Neural cell (in vitro differentiated cells): Measurements from ENCODE around the gene GNL3. TPM values are rescaled to one million over a fixed set of nuclear protein-coding genes. Genes with fewer than 3 reads are reported as not detected.

Experiments used
- H2AFZ ChIP-seq: fragments of 200-600, 300-800 bp; sonication (generic), shearing (Covaris generic); 2 replicates; pipeline ENCODE4 v1.6.0; 2014; ENCODE audit warnings: low read depth, mild to moderate bottlenecking, antibody characterized with exemption, low read length, moderate library complexity
- H3F3A ChIP-seq: fragments of 200-600 bp; shearing (Covaris generic); 2 replicates; pipeline ENCODE4 v1.6.1; 2016; ENCODE audit warnings: mild to moderate bottlenecking, moderate library complexity, mixed read lengths, antibody characterized with exemption, low read length; ENCODE audit not compliant: insufficient read depth, poor library complexity, severe bottlenecking
- H3K27ac ChIP-seq: fragments of 200-600, 300-800 bp; sonication (generic), shearing (Covaris generic); 2 replicates; pipeline ENCODE4 v1.5.1; 2014; ENCODE audit warnings: mild to moderate bottlenecking, low read length, moderate library complexity
- H3K27me3 ChIP-seq: fragments of 300-800, 200-600 bp; sonication (generic), shearing (Covaris generic); 2 replicates; pipeline ENCODE4 v1.6.0; 2014; ENCODE audit warnings: mild to moderate bottlenecking, low read depth, low read length, moderate library complexity; ENCODE audit not compliant: insufficient read depth
- H3K36me3 ChIP-seq: fragments of 300-800, 200-600 bp; sonication (generic), shearing (Covaris generic); 2 replicates; pipeline ENCODE4 v1.5.1; 2014; ENCODE audit warnings: mild to moderate bottlenecking, antibody characterized with exemption, low read length, moderate library complexity; ENCODE audit not compliant: insufficient read depth
- H3K4me2 ChIP-seq: fragments of 300-800, 200-600 bp; sonication (generic), shearing (Covaris generic); 2 replicates; pipeline ENCODE4 v1.6.0; 2014; ENCODE audit warnings: mild to moderate bottlenecking, low read length
- H3K4me3 ChIP-seq: fragments of 300-800, 200-600 bp; sonication (generic), shearing (Covaris generic); 2 replicates; pipeline ENCODE4 v1.5.1; 2014; ENCODE audit warnings: mild to moderate bottlenecking, low read length, moderate library complexity
- H3K79me2 ChIP-seq: fragments of 200-600 bp; shearing (Covaris generic); replicated peaks from 2 replicates; pipeline ENCODE4 v1.6.0; 2014; ENCODE audit warnings: mild to moderate bottlenecking, low read length, moderate library complexity; ENCODE audit not compliant: insufficient read depth
- H3K9ac ChIP-seq: fragments of 300-800, 200-600 bp; sonication (generic), shearing (Covaris generic); 2 replicates; pipeline ENCODE4 v1.6.1; 2016; ENCODE audit warnings: mild to moderate bottlenecking, low read length, mixed read lengths
- H3K9me2 ChIP-seq: fragments of 200-600 bp; shearing (Covaris generic); 2 replicates; pipeline ENCODE4 v1.6.1; 2016; ENCODE audit warnings: mild to moderate bottlenecking, low read length, mixed read lengths; ENCODE audit not compliant: insufficient read depth
- H3K9me3 ChIP-seq: fragments of 200-600, 300-800 bp; sonication (generic), shearing (Covaris generic); 2 replicates; pipeline ENCODE4 v1.6.1; 2016; ENCODE audit warnings: mild to moderate bottlenecking, mixed run types, low read length, moderate library complexity, mixed read lengths
- H4K20me1 ChIP-seq: fragments of 200-600 bp; shearing (Covaris generic); 2 replicates; pipeline ENCODE4 v1.6.1; 2016; ENCODE audit warnings: mild to moderate bottlenecking, mixed run types; ENCODE audit not compliant: insufficient read depth
- EP300 ChIP-seq: fragments of 450-650 bp; conservative IDR thresholded peaks from 2 replicates; pipeline ENCODE4 v1.6.1; 2014; ENCODE audit warnings: antibody characterized with exemption, mild to moderate bottlenecking, moderate library complexity; ENCODE audit not compliant: poor library complexity, severe bottlenecking
- EZH2 ChIP-seq: fragments of 200-600, 300-800 bp; shearing (Covaris generic), sonication (generic); IDR thresholded peaks from 2 replicates; pipeline ENCODE4 v1.6.1; 2014; ENCODE audit warnings: antibody characterized with exemption, low read length, borderline replicate concordance, mild to moderate bottlenecking; ENCODE audit not compliant: insufficient read depth, poor library complexity, severe bottlenecking
- MXI1 ChIP-seq: fragments of 450-650 bp; conservative IDR thresholded peaks from 2 replicates; pipeline ENCODE4 v1.6.1; 2014; ENCODE audit warnings: antibody characterized with exemption, mild to moderate bottlenecking; ENCODE audit not compliant: poor library complexity, severe bottlenecking
- POLR2AphosphoS5 ChIP-seq: IDR thresholded peaks from 2 replicates; pipeline ENCODE4 v1.6.1; 2012
- RAD21 ChIP-seq: fragments of 450-650 bp; conservative IDR thresholded peaks from 2 replicates; pipeline ENCODE4 v1.6.1; 2014; ENCODE audit warnings: antibody characterized with exemption, mild to moderate bottlenecking, moderate library complexity
- SMC3 ChIP-seq: fragments of 450-650 bp; conservative IDR thresholded peaks from 2 replicates; pipeline ENCODE4 v1.6.1; 2014; ENCODE audit warnings: antibody characterized with exemption, mild to moderate bottlenecking, moderate library complexity; ENCODE audit not compliant: poor library complexity
- TAF1 ChIP-seq: IDR thresholded peaks from 2 replicates; pipeline ENCODE4 v1.6.1; 2012; ENCODE audit warnings: low read depth
- polyA plus RNA-seq: library from polyadenylated mRNA; depleted of rRNA; stranded (reverse); fragments of >200 nt; gene quantifications from 2 replicates; pipeline ENCODE4 v1.2.3, GENCODE V29; 2014
- TF ChIP-seq, protein P1 (sequence below): fragments of 450-650 bp; IDR thresholded peaks from 2 replicates; pipeline ENCODE4 v1.5.1; 2014; ENCODE audit warnings: antibody characterized with exemption, mild to moderate bottlenecking, moderate library complexity; ENCODE audit not compliant: poor library complexity, severe bottlenecking
- TF ChIP-seq, protein P2 (sequence below): IDR thresholded peaks from 2 replicates; pipeline ENCODE4 v1.6.1; 2012; ENCODE audit warnings: borderline replicate concordance

Gene GNL3
- polyA plus RNA-seq, 1 donor from 2014 or later = 133 TPM

DNA sequence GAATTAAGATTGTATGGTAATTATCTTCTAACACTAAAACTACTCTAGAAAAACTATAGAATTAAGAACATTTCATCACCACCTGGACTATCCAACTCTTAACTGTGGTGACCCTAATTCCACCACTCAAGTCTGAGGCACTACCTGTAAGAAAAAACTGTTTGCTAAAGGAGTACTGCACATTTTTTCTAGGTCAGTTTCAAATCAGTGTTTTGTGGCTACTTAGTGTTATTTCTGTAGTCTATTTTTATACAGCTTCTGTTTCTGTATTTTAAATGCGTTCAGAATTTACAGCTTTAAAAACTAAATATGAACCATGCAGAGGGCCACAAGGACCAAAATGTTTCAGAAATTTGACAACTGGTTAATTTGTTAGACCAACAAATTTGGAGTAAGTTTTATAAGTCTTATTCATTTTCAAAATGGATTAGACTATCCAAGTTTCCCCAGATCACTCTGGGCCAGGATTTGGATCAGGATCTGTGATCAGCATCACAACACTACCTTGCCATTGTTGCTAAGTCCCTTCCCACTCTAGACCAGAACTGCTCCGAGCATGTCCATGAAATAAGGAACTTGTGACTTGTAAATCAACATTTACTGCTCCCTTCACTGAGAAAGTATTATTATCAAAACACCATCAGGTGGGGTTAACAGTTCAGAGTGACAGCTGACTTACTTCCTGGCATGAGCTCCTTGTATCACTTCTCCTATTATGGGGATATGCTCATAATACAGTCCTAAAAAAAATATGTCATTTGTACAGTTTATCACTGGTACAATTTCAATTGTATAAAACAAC, 11.2 kb downstream of the GNL3 start:
- H3K36me3 ChIP-seq = no peaks in the 10 kb centered on the region
- peaks cover 15% of the 10 kb centered on the region for H3K79me2 ChIP-seq
- no peaks in the 10 kb centered on the region for H3K27me3 ChIP-seq
- H3F3A ChIP-seq = no peaks in the 10 kb centered on the region
- no peak overlapping the region for H3K4me3 ChIP-seq
- H4K20me1 ChIP-seq = no peaks in the 10 kb centered on the region
- H3K4me2 ChIP-seq = no peak overlapping the region
- no peaks in the 10 kb centered on the region for H3K9me3 ChIP-seq
- H3K27ac ChIP-seq = no peak overlapping the region
- H3K9ac ChIP-seq = no peak overlapping the region
- no peak for TF ChIP-seq POLR2AphosphoS5
- TF ChIP-seq SMC3 = no peak
- TF ChIP-seq MXI1 = no peak
- no peak for TF ChIP-seq RAD21
- TF ChIP-seq, protein P1, sequence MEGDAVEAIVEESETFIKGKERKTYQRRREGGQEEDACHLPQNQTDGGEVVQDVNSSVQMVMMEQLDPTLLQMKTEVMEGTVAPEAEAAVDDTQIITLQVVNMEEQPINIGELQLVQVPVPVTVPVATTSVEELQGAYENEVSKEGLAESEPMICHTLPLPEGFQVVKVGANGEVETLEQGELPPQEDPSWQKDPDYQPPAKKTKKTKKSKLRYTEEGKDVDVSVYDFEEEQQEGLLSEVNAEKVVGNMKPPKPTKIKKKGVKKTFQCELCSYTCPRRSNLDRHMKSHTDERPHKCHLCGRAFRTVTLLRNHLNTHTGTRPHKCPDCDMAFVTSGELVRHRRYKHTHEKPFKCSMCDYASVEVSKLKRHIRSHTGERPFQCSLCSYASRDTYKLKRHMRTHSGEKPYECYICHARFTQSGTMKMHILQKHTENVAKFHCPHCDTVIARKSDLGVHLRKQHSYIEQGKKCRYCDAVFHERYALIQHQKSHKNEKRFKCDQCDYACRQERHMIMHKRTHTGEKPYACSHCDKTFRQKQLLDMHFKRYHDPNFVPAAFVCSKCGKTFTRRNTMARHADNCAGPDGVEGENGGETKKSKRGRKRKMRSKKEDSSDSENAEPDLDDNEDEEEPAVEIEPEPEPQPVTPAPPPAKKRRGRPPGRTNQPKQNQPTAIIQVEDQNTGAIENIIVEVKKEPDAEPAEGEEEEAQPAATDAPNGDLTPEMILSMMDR = no peak
- no peak for TF ChIP-seq TAF1
- no peak for TF ChIP-seq EP300
- TF ChIP-seq EZH2 = no peak
- TF ChIP-seq, protein P2, sequence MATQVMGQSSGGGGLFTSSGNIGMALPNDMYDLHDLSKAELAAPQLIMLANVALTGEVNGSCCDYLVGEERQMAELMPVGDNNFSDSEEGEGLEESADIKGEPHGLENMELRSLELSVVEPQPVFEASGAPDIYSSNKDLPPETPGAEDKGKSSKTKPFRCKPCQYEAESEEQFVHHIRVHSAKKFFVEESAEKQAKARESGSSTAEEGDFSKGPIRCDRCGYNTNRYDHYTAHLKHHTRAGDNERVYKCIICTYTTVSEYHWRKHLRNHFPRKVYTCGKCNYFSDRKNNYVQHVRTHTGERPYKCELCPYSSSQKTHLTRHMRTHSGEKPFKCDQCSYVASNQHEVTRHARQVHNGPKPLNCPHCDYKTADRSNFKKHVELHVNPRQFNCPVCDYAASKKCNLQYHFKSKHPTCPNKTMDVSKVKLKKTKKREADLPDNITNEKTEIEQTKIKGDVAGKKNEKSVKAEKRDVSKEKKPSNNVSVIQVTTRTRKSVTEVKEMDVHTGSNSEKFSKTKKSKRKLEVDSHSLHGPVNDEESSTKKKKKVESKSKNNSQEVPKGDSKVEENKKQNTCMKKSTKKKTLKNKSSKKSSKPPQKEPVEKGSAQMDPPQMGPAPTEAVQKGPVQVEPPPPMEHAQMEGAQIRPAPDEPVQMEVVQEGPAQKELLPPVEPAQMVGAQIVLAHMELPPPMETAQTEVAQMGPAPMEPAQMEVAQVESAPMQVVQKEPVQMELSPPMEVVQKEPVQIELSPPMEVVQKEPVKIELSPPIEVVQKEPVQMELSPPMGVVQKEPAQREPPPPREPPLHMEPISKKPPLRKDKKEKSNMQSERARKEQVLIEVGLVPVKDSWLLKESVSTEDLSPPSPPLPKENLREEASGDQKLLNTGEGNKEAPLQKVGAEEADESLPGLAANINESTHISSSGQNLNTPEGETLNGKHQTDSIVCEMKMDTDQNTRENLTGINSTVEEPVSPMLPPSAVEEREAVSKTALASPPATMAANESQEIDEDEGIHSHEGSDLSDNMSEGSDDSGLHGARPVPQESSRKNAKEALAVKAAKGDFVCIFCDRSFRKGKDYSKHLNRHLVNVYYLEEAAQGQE = no peak
- H2AFZ ChIP-seq = no peak overlapping the region
- H3K9me2 ChIP-seq = no peaks in the 10 kb centered on the region

DNA sequence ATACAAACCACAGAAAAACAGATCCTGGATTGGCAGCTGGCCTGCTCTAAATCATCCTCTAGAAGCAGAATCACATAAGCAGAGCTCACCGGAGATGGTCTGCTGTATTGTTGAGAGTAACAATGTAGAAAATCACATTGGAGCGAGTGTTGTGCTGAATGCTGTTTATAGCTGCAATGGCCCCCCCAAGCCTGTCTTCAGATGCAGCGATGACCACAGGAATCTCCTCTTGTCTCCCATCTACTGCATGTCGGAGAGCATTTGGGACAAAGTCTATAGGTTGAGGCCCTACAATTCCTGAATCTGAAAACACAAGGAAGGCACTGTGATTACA, 11.8 kb downstream of the GNL3 start:
- Histone ChIP-seq H4K20me1 (no peaks in the 10 kb centered on the region), H3K9me2 (no peaks in the 10 kb centered on the region), H3K36me3 (no peaks in the 10 kb centered on the region), H3K27ac (no peak overlapping the region), H3K9me3 (no peaks in the 10 kb centered on the region), H2AFZ (no peak overlapping the region), H3K9ac (no peak overlapping the region), H3F3A (no peaks in the 10 kb centered on the region), H3K79me2 (peaks cover 20% of the 10 kb centered on the region), H3K4me3 (no peak overlapping the region), H3K27me3 (no peaks in the 10 kb centered on the region), H3K4me2 (no peak overlapping the region)
- TF ChIP-seq, protein P1 = no peak
- TF ChIP-seq EZH2 (no peak), POLR2AphosphoS5 (no peak), SMC3 (no peak), EP300 (no peak), TAF1 (no peak), MXI1 (no peak), RAD21 (no peak)
- TF ChIP-seq, protein P2 = no peak
